MCF 10A (cell line): ENCODE data around the gene INPP5K. TPM values are rescaled to one million over a fixed set of nuclear protein-coding genes. Genes with fewer than 3 reads are reported as not detected.

ENCODE experiments used
- BruUV-seq: library from RNA; stranded (reverse); fragments of 400-500 nt; replicated peaks from 2 replicates; lab custom pipeline; 2021; lab: Mats Ljungman, UMichigan
- CTCF ChIA-PET: fragments of 300-600 bp; sonication (Branson Sonifier 250); formaldehyde crosslinking; extraction: SDS; loops from one replicate; lab custom pipeline; 2021; ENCODE audit warnings: antibody characterized with exemption, inconsistent platforms; lab: Yijun Ruan, JAX
- POLR2A ChIA-PET: fragments of 300-600, 350-650 bp; sonication (Branson Sonifier 250); formaldehyde crosslinking; extraction: SDS; loops from one replicate; lab custom pipeline; 2020; ENCODE audit warnings: antibody characterized with exemption, inconsistent platforms; lab: Yijun Ruan, JAX
- DNase-seq: peaks from one replicate; pipeline ENCODE4 v3.0.0-alpha.2; 2018; ENCODE audit not compliant: unreplicated experiment
- H3K27ac Mint-ChIP-seq: one replicate; pipeline ENCODE4 v1.8.0; 2022; ENCODE audit warnings: mild to moderate bottlenecking, low read depth, mixed read lengths; ENCODE audit not compliant: unreplicated experiment
- H3K27me3 Mint-ChIP-seq: one replicate; pipeline ENCODE4 v1.8.0; 2022; ENCODE audit warnings: mixed read lengths; ENCODE audit not compliant: insufficient read depth, unreplicated experiment
- H3K36me3 Mint-ChIP-seq: one replicate; pipeline ENCODE4 v1.8.0; 2022; ENCODE audit warnings: mild to moderate bottlenecking, moderate library complexity, mixed read lengths; ENCODE audit not compliant: insufficient read depth, unreplicated experiment
- H3K4me1 Mint-ChIP-seq: one replicate; pipeline ENCODE4 v1.8.0; 2022; ENCODE audit warnings: mixed read lengths; ENCODE audit not compliant: insufficient read depth, unreplicated experiment
- H3K4me3 Mint-ChIP-seq: one replicate; pipeline ENCODE4 v1.8.0; 2022; ENCODE audit warnings: mild to moderate bottlenecking, moderate library complexity, mixed read lengths; ENCODE audit not compliant: unreplicated experiment
- H3K9me3 Mint-ChIP-seq: one replicate; pipeline ENCODE4 v1.8.0; 2022; ENCODE audit warnings: mixed read lengths; ENCODE audit not compliant: unreplicated experiment
- intact Hi-C: fragments of 100-400 bp; cut with micrococcal nuclease; formaldehyde crosslinking; loops from 2 replicates; pipeline ENCODE4 v1.14.1; 2022
- total RNA-seq: library from RNA; stranded (reverse); gene quantifications from 2 replicates; pipeline ENCODE4 v1.2.3, GENCODE V29; 2022
- TF ChIP-seq, protein P1 (sequence below): fragments of 200-600 bp; IDR thresholded peaks from one replicate; pipeline ENCODE4 v1.8.0; 2022; ENCODE audit warnings: antibody characterized with exemption, mild to moderate bottlenecking; ENCODE audit not compliant: unreplicated experiment

INPP5K gene
- total RNA-seq, 1 experiment from 2014 or later, result 28.9 TPM

DNA sequence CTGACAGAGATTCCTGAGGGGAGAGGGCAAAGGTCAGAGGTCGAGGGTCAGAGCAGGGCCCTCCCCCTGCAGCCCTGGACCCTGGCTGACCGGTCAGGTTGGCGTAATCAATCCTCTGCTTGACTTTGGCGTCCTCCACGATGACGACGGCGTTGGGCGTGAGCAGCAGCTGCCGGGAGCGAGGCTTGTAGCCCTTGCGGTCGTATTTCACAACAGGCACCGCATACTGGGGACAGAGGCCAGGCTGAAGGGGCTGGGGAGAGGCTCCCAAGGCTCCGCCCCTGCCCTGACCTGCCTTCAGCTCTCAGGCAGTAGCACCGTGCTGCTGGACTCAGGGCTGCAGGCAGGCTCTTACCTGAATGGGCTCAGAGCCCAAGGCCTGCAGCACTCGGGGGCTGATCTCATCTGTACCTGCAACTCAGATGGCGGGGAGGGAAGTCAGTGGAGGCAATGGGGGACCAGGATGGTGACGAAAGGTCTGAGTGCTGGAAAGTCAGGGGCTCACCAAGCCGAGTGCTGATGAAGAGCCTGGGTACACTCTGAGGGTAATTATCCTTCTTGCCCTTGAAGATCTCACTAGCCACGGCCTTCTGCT, 48.4 kb downstream of the INPP5K start:
- H3K9me3 Mint-ChIP-seq, result no peaks in the 10 kb centered on the region
- no peak overlapping the region for H3K4me3 Mint-ChIP-seq
- no TSS peak for BruUV-seq
- DNase-seq, result no peak
- TF ChIP-seq, protein P1, sequence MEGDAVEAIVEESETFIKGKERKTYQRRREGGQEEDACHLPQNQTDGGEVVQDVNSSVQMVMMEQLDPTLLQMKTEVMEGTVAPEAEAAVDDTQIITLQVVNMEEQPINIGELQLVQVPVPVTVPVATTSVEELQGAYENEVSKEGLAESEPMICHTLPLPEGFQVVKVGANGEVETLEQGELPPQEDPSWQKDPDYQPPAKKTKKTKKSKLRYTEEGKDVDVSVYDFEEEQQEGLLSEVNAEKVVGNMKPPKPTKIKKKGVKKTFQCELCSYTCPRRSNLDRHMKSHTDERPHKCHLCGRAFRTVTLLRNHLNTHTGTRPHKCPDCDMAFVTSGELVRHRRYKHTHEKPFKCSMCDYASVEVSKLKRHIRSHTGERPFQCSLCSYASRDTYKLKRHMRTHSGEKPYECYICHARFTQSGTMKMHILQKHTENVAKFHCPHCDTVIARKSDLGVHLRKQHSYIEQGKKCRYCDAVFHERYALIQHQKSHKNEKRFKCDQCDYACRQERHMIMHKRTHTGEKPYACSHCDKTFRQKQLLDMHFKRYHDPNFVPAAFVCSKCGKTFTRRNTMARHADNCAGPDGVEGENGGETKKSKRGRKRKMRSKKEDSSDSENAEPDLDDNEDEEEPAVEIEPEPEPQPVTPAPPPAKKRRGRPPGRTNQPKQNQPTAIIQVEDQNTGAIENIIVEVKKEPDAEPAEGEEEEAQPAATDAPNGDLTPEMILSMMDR, result no peak
- no peaks in the 10 kb centered on the region for H3K4me1 Mint-ChIP-seq
- intact Hi-C loops, result no loop called here
- no peaks in the 10 kb centered on the region for H3K27me3 Mint-ChIP-seq
- H3K36me3 Mint-ChIP-seq, result peaks cover 73% of the 10 kb centered on the region
- CTCF ChIA-PET, result no interaction called here
- POLR2A ChIA-PET, result no interaction called here
- H3K27ac Mint-ChIP-seq, result no peak overlapping the region

DNA sequence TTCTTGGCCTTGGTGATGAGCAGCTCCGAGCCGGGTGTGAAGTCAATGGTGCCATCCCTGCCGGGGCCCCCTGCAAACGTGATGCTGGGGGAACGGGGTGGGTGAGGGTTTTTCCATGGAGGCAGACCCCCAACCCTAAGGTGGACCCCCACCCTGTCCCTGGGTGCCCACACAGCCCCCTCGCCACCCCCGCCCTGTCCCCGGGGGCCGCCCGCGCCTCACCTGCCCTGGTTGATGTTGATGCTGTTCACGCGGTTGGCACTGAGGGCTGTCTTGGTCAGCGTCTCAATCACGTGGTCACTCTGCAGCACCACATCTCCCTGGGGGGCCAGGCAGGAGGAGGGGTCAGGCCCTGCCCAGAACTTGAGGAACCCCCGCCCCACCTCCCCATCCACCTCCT, 49.2 kb downstream of the INPP5K start:
- POLR2A ChIA-PET, result no interaction called here
- H3K27ac Mint-ChIP-seq, result no peak overlapping the region
- TF ChIP-seq, protein P1, result no peak
- CTCF ChIA-PET, result no interaction called here
- H3K4me3 Mint-ChIP-seq, result no peak overlapping the region
- BruUV-seq, result no TSS peak
- H3K27me3 Mint-ChIP-seq, result no peaks in the 10 kb centered on the region
- no peaks in the 10 kb centered on the region for H3K9me3 Mint-ChIP-seq
- H3K4me1 Mint-ChIP-seq, result no peaks in the 10 kb centered on the region
- H3K36me3 Mint-ChIP-seq, result peaks cover 66% of the 10 kb centered on the region
- intact Hi-C loops, result no loop called here
- no peak for DNase-seq

DNA sequence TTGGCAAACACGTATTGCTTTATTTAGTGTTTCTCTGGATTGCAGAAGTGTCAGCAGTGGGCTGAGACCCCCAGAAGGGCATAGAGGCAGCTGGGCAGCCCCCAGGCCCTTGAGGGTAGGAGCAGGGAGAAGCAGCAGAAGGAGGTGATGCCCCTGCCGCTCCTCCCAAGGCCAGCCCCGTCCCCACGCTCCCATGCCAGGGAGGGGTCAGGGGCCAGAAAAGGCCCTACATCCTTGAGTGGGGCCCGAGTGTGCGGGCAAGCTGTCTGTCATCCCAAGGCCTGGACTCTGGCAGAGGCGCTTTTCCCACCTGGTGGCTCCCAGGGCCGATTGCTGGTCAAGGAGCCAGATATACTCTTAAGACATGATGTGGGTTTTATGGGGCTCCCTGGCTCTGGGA, 52.2 kb downstream of the INPP5K start:
- DNase-seq, result no peak
- TF ChIP-seq, protein P1, result no peak
- no peak overlapping the region for H3K4me3 Mint-ChIP-seq
- no peaks in the 10 kb centered on the region for H3K9me3 Mint-ChIP-seq
- no TSS peak for BruUV-seq
- peaks cover 39% of the 10 kb centered on the region for H3K36me3 Mint-ChIP-seq
- intact Hi-C loops, result no loop called here
- H3K27me3 Mint-ChIP-seq, result no peaks in the 10 kb centered on the region
- H3K27ac Mint-ChIP-seq, result no peak overlapping the region
- peaks cover 9% of the 10 kb centered on the region for H3K4me1 Mint-ChIP-seq
- ChIA-PET CTCF (no interaction called here), POLR2A (interaction anchor here (0.7 to 1.5 kb wide), 2 partner anchors 22 to 37 kb away, joined by 3 read pairs; no protein-coding TSS in a partner anchor)

DNA sequence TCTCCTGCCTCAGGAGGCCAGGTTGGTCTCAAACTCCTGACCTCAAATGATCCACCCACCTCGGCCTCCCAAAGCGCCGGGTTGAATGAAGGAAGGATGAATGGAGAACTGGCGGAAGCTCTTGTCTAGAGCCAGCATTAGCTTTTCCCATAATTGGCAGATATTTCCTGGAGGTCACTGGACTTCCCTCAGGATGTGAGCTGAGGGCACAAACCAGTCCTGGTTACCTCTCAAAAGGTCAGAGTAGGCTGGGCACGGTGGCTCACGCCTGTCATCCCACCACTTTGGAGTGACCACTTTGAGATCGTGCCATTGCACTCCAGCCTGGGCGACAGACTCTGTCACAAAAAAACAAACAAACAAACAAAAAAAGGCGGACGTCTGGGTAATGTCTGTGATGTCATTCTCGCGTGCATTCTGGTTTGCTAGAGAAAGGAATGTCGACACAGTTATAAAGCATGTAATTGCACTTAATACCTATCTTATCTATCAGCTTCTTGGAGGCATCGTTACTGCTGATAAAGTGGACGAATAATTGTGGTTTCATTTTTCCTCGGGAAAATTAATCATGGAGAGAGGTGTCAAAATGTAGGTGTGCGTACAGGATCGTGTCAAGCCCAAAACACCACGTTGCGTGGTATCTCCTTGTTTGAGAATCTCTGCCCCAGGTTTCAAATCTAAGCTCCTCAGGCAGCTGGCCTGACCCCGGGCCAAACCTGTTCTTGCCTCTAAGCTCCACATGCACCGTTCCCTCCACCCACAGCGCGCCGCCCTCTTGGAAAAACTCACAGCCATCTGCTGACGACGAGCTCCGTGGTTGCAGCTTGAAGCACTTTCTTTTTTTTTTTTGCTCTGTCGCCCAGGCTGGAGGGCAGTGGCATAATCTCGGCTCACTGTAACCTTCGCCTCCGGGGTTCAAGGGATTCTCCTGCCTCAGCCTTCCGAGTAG, 54.0 kb downstream of the INPP5K start:
- ChIA-PET POLR2A (interaction anchor here (0.6 to 1.9 kb wide), 6 partner anchors 14 to 54 kb away, joined by 3 to 8 read pairs (median 4); partner anchors contain the start of gene INPP5K), CTCF (interaction anchor here (0.5 to 1.7 kb wide), 4 partner anchors 10 to 154 kb away, joined by 3 to 7 read pairs (median 4); no protein-coding TSS in a partner anchor)
- intact Hi-C loops, result no loop called here
- BruUV-seq, result no TSS peak
- no peaks in the 10 kb centered on the region for H3K9me3 Mint-ChIP-seq
- DNase-seq, result no peak
- H3K27ac Mint-ChIP-seq, result no peak overlapping the region
- TF ChIP-seq, protein P1, result no peak
- H3K4me1 Mint-ChIP-seq, result peaks cover 9% of the 10 kb centered on the region
- H3K4me3 Mint-ChIP-seq, result no peak overlapping the region
- peaks cover 32% of the 10 kb centered on the region for H3K36me3 Mint-ChIP-seq
- no peaks in the 10 kb centered on the region for H3K27me3 Mint-ChIP-seq
